Stomach smooth muscle (tissue), 2 donors: ENCODE data around the gene ERC2.

Experiments used
- H3K27ac ChIP-seq: one replicate; pipeline ENCODE4 v1.7.0; 2013; ENCODE audit warnings: mild to moderate bottlenecking, low read length, inconsistent platforms
- H3K27me3 ChIP-seq, 2 donors: one replicate each; pipeline ENCODE4 v1.7.0; 2013; ENCODE audit warnings: low read length in 2 of 2; ENCODE audit not compliant: insufficient read depth in 2 of 2, control insufficient read depth in 1 of 2
- H3K36me3 ChIP-seq, 2 donors: one replicate each; pipeline ENCODE4 v1.7.0; 2013; ENCODE audit warnings: low read length in 2 of 2; ENCODE audit not compliant: control insufficient read depth in 2 of 2, insufficient read depth in 2 of 2
- H3K4me1 ChIP-seq: one replicate; pipeline ENCODE4 v1.7.0; 2013; ENCODE audit warnings: low read length; ENCODE audit not compliant: control insufficient read depth, insufficient read depth
- H3K4me3 ChIP-seq, 2 donors: one replicate each; pipeline ENCODE4 v1.7.0; 2013; ENCODE audit warnings: low read length in 2 of 2
- H3K9ac ChIP-seq, 2 donors: one replicate each; pipeline ENCODE4 v1.7.0; 2013; ENCODE audit warnings: low read length in 2 of 2, mild to moderate bottlenecking in 1 of 2
- H3K9me3 ChIP-seq, 2 donors: one replicate each; pipeline ENCODE4 v1.7.0; 2013; ENCODE audit warnings: low read length in 2 of 2; ENCODE audit not compliant: control insufficient read depth in 2 of 2
- donor health status: healthy.
- donor health status: Pancreatic carcinoma.

The ERC2 gene

GRCh38 chr3:56408761-56409196 lies 59.5 kb downstream of the ERC2 start:
- H3K9ac ChIP-seq = no peak overlapping the region
- no peak overlapping the region for H3K4me3 ChIP-seq
- H3K4me1 ChIP-seq = no peaks in the 10 kb centered on the region
- H3K9me3 ChIP-seq = no peaks in the 10 kb centered on the region
- H3K27me3 ChIP-seq = peaks cover 0 to 2% of the 10 kb centered on the region in 2 donors
- H3K27ac ChIP-seq = no peak overlapping the region
- H3K36me3 ChIP-seq = no peaks in the 10 kb centered on the region

GRCh38 chr3:56406826-56407515 lies 61.3 kb downstream of the ERC2 start:
- Histone ChIP-seq H3K9ac (no peak overlapping the region), H3K36me3 (no peaks in the 10 kb centered on the region), H3K9me3 (no peaks in the 10 kb centered on the region), H3K4me1 (no peaks in the 10 kb centered on the region), H3K4me3 (no peak overlapping the region), H3K27me3 (no peaks in the 10 kb centered on the region), H3K27ac (no peak overlapping the region)

- Histone ChIP-seq H3K27me3 (no peaks in the 10 kb centered on the region), H3K4me3 (no peak overlapping the region), H3K36me3 (no peaks in the 10 kb centered on the region), H3K4me1 (no peaks in the 10 kb centered on the region), H3K27ac (no peak overlapping the region), H3K9me3 (no peaks in the 10 kb centered on the region), H3K9ac (no peak overlapping the region)
These were observed 63.4 kb downstream of the ERC2 start for GRCh38 chr3:56404884-56405283.

- H3K9ac ChIP-seq = no peak overlapping the region
- no peaks in the 10 kb centered on the region for H3K4me1 ChIP-seq
- H3K36me3 ChIP-seq = no peaks in the 10 kb centered on the region
- no peak overlapping the region for H3K4me3 ChIP-seq
- H3K27ac ChIP-seq = no peak overlapping the region
- H3K27me3 ChIP-seq = peaks cover 0 to 3% of the 10 kb centered on the region in 2 donors
- no peaks in the 10 kb centered on the region for H3K9me3 ChIP-seq
These were observed 69.6 kb downstream of the ERC2 start for GRCh38 chr3:56398659-56399058.

GRCh38 chr3:56397798-56398197 lies 70.5 kb downstream of the ERC2 start:
- H3K9ac ChIP-seq = no peak overlapping the region
- no peaks in the 10 kb centered on the region for H3K36me3 ChIP-seq
- no peaks in the 10 kb centered on the region for H3K9me3 ChIP-seq
- no peaks in the 10 kb centered on the region for H3K4me1 ChIP-seq
- H3K27me3 ChIP-seq = peaks cover 0 to 3% of the 10 kb centered on the region in 2 donors
- H3K27ac ChIP-seq = no peak overlapping the region
- H3K4me3 ChIP-seq = no peak overlapping the region

GRCh38 chr3:56389183-56389830 lies 79.0 kb downstream of the ERC2 start:
- no peaks in the 10 kb centered on the region for H3K36me3 ChIP-seq

GRCh38 chr3:56383092-56383491 lies 85.2 kb downstream of the ERC2 start:
- H3K4me3 ChIP-seq = no peak overlapping the region
- no peak overlapping the region for H3K9ac ChIP-seq
- no peaks in the 10 kb centered on the region for H3K4me1 ChIP-seq
- no peaks in the 10 kb centered on the region for H3K36me3 ChIP-seq
- H3K9me3 ChIP-seq = no peaks in the 10 kb centered on the region
- no peaks in the 10 kb centered on the region for H3K27me3 ChIP-seq
- H3K27ac ChIP-seq = no peak overlapping the region

More at GRCh38 chr3:56389183-56389830, 79.0 kb downstream of the ERC2 start:
- no peaks in the 10 kb centered on the region for H3K27me3 ChIP-seq
- H3K9me3 ChIP-seq = no peaks in the 10 kb centered on the region
- no peak overlapping the region for H3K27ac ChIP-seq
- H3K4me3 ChIP-seq = no peak overlapping the region
- H3K9ac ChIP-seq = no peak overlapping the region
- no peaks in the 10 kb centered on the region for H3K4me1 ChIP-seq

- Histone ChIP-seq H3K9ac (no peak overlapping the region), H3K4me1 (no peaks in the 10 kb centered on the region), H3K9me3 (peaks cover 4 to 6% of the 10 kb centered on the region in 2 donors), H3K4me3 (no peak overlapping the region), H3K36me3 (no peaks in the 10 kb centered on the region), H3K27me3 (no peaks in the 10 kb centered on the region), H3K27ac (no peak overlapping the region)
These were observed 88.5 kb downstream of the ERC2 start for GRCh38 chr3:56379723-56380287.

GRCh38 chr3:56375654-56376053 lies 92.6 kb downstream of the ERC2 start:
- no peaks in the 10 kb centered on the region for H3K36me3 ChIP-seq
- no peaks in the 10 kb centered on the region for H3K27me3 ChIP-seq
- H3K27ac ChIP-seq = no peak overlapping the region
- H3K9me3 ChIP-seq = peaks cover 4 to 6% of the 10 kb centered on the region in 2 donors
- H3K4me1 ChIP-seq = no peaks in the 10 kb centered on the region
- no peak overlapping the region for H3K9ac ChIP-seq
- no peak overlapping the region for H3K4me3 ChIP-seq

- no peak overlapping the region for H3K9ac ChIP-seq
- no peaks in the 10 kb centered on the region for H3K27me3 ChIP-seq
- H3K9me3 ChIP-seq = peaks cover 4 to 6% of the 10 kb centered on the region in 2 donors
- no peaks in the 10 kb centered on the region for H3K36me3 ChIP-seq
- no peak overlapping the region for H3K4me3 ChIP-seq
- no peak overlapping the region for H3K27ac ChIP-seq
- H3K4me1 ChIP-seq = no peaks in the 10 kb centered on the region
These were observed 94.9 kb downstream of the ERC2 start for GRCh38 chr3:56373386-56373785.
